HG03045 (cell line): ENCODE measurements around the gene CTDP1.
"Not testable (repeated sequence)": the region's sequence is repeated elsewhere in the genome, so short reads cannot be mapped to it uniquely, and the experiment has no call there.

ENCODE experiments used
- ATAC-seq: cut with Tn5 transposase; IDR thresholded peaks from one replicate; pipeline ENCODE4 v1.9.1; 2021; ENCODE audit warnings: mild to moderate bottlenecking, moderate library complexity; ENCODE audit not compliant: unreplicated experiment

CTDP1 gene

DNA sequence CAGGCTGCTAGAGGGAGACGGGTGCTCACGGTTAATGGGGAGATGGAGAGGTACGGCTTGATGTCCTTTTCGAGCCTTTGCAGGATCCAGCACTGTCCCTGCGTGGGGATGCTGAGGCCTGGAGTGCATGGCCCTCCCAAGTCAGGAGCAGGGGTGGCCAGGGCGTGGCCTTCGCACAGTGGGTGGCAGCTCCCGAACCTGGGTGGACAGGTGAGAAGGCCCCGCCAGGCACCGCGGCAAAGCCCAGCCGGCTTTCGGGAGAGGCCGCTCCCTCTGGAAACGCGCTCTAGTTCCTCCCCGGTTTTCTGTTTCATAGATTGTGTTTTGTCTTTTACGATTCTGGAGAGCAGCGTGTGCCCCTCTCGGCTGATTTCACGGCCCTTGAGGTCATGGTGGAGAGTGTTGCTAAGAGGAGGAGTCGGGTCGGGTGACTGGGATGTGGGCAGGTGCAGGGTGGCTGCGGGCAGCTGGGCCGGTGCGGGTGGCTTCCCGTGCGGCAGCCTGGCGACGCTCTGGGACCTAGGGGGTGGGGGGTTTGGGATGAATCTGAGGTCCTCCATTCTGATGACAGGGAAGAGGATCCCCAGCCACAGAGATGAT is 39.4 kb downstream of the CTDP1 start:
- no peak for ATAC-seq

DNA sequence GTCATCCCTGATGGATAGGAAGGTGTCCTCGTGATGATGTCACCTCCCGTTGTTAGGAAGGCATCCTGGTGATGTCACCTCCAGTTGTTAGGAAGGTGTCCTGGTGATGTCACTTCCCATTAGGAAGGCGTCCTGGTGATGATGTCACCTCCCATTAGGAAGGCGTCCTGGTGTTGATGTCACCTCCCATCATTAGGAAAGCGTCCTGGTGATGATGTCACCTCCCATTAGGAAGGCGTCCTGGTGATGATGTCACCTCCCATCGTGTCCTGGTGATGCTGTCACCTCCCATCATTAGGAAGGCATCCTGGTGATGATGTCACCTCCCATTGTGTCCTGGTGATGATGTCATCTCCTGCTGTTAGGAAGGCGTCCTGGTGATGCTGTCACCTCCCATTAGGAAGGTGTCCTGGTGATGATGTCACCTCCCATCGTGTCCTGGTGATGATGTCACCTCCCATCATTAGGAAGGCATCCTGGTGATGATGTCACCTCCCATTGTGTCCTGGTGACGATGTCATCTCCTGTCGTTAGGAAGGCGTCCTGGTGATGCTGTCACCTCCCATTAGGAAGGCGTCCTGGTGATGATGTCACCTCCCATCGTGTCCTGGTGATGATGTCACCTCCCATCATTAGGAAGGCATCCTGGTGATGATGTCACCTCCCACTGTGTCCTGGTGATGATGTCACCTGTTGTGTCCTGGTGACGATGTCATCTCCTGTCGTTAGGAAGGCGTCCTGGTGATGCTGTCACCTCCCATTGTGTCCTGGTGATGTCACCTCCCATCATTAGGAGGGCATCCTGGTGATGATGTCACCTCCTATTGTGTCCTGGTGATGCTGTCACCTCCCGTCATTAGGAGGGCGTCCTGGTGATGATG is 40.1 kb downstream of the CTDP1 start:
- ATAC-seq = not testable (repeated sequence)

DNA sequence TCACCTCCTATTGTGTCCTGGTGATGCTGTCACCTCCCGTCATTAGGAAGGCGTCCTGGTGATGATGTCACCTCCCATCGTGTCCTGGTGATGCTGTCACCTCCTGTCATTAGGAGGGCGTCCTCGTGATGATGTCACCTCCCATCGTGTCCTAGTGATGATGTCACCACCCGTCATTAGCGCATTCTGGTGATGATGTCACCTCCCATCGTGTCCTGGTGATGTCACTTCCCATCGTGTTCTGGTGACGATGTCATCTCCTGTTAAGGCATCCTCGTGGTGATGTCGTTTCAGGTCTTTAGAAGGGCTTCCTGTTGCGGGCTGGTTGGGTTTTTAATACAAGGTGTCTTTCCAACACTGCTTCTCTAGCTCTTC is 40.7 kb downstream of the CTDP1 start:
- no peak for ATAC-seq

DNA sequence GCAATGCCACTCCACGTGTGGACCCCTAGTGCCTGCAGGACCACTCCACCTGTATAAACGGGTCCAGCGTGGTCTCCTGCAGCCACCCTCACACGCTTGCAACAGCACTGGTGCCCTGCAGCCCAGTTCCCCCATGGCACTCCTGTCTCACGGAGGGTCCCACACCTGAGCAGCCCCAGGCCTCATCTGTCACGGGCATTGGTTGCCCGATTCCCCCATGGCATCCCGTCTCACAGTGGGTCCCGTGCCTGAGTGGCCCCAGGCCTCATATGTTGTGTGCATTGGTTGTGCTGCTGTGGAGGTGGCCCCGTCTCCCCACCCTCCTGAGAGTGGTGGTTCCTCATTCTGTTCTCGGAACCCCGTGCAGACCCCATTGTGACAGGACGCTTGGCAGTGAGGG is 43.4 kb downstream of the CTDP1 start:
- ATAC-seq = no peak

DNA sequence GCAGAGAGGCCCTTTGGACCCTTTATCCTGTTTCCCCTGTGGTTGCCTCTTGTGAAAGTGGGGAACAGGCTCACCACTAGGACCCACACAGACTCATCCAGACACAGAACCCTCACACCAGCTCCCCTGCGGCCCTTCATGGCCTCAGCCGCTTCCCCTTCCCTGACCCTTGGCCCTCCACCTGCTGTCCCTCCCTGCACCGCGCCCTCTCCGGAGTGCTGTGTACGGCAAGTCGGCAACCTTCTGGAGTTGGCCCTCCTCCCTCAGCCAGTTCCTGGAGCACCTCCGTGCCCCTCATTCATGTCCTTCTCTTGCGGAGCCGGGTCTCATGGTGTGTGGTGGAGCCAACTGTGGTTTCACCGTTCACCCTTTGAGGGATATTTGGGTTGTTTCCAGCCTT is 44.0 kb downstream of the CTDP1 start:
- no peak for ATAC-seq

DNA sequence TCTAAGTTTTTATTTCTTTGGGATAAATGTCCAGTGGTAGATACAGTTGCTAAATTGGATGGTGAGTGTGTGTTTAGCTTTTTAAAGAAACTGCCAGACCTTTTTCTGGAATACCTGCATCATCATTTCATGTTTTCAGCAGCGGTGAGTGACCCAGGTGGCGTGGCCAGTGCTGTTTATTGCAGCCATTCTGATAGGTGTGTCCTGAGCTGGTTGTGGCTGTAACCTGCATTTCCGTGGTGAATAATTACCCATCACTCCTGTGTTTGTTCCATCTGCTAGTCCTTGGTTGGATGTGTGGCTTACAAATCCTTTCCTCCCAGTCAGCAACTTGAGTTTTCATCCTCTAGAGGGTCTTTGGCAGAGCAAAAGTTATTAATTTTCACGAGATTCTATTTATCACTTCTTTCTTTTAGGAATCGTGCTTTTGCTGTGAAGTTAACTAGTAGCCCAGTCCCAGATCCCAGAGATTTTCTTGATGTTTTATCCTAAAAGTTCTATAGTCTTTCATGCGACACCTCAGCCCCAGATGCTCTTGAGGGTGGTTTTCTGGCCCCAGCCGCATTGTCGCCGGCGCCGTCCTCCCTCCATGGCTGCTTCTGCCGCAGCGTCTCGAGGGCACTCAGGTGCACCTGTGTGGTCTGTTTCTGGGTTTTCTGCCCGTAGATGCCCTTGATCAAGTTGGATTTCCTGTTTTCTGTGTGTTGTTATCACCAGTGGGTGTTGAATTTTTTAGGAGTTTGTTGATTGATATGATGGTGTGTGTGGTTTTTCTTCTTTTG is 44.9 kb downstream of the CTDP1 start:
- ATAC-seq = no peak

DNA sequence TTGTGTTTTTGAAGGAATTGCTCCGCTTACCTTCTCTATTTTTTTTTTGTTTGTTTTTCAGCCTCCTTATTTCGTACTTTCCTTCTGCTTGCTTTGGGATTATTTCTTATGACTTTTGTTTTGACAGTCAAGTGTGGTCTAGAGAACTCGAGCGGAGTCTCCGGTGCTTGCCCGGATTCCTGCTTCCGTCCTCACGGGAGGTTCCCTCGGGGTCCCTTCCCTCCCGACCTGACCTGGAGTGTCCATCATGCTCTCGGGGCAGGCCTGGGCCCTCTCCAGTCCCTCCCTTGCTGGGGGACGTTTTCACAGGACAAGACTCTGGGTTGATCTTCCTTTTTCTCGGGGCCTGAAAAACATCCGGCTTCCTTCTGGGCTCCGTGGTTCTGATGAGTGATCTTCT is 45.9 kb downstream of the CTDP1 start:
- no peak for ATAC-seq

DNA sequence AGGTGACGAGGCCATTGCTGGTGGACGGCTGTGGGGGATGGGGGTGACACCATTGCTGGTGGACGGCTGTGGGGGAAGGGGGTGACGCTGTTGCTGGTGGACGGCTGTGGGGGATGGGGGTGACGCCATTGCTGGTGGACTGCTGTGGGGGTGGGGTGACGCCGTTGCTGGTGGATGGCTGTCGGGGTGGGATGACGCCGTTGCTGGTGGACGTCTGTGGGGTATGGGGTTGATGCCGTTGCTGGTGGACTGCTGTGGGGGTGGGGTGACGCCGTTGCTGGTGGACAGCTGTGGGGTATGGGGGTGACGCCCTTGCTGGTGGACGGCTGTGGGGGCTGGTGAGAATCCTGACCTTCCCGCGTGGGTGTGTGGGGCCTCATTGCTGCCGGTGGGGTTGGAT is 47.1 kb downstream of the CTDP1 start:
- ATAC-seq = no peak

DNA sequence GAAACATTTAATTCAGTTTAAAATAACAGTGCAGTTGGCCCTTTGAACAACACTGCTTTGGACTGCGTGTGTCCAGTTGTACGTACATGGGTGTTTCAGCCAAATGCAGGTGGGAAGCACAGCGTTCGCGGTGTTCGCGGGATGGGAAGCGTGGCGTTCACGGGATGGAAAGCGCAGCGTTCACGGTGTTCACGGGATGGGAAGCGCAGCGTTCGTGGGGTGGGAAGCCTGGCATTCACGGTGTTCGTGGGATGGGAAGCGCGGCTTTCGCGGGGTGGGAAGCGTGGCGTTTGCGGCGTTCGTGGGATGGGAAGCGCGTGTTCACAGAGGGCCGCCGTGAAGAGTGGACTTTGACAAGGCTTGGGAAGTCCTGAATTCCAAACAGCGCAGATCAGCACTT is 47.6 kb downstream of the CTDP1 start:
- ATAC-seq = no peak

DNA sequence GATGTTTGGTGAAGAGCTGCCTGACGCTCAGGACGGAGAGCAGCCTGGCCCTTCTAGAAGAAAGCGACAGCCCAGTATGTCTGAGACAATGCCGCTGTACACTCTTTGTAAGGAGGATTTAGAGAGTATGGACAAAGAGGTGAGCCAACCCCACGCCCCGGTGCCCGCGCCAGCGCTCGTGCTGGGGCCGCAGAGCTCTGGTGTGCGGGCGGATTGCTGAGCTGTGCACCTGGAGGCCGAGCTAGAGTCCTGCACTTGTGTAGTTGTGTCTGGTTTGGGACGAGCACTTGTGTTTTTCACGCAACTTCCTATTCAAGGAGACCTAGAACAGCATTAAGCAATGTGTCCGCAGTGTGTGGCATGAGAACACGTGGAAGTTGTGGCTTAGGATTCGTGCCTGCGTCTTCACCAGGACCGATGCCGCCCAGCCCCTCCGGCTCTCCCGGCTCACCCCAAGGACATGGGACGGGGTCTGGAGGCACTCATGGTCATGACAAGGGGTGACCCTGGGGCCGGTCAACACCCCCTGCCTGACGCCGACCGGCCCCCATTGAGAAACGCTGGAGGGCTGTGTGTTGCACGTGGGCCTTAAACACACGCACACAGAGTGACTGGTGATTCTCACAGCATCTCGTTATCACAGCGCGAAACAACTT is 49.5 kb downstream of the CTDP1 start:
- no peak for ATAC-seq

DNA sequence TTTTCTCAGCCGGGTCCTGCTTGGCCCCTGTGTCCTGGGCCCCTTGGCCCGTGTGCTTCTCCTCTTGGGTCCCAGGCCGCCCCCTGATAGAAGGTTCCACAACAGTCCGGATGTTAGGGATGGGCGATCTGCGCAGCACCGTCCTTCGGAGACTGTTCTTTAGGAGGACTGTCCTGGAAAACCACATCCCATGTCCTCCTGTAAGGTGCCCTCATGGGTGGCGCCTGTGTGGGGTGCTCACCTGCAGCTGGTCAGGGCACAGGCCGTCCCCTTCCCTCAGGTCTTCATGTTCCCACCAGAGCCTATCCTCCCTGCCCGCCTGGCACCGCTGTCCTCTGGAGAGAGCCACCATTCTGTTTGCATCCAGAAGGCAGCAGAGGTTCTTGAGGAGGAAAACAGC is 50.0 kb downstream of the CTDP1 start:
- no peak for ATAC-seq

DNA sequence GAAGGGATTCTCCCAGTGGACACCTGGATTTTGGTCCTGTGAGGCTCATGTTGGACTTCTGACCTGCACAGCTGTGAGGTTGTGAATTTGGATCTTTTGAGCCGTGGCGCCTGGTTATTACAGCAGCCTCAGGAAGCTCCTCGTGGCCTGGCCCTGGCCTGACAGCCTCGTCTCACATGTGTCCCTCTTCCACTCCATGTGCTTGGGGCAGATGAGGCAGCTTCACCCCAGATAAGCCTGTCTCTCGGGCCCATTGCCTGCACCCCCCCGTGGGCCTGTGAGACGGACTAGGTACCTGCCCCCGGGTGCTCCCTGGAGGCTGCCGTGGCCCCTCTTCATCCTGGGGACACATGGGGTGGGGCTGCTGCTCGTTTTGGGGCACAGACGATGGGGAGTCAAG is 51.2 kb downstream of the CTDP1 start:
- no peak for ATAC-seq

DNA sequence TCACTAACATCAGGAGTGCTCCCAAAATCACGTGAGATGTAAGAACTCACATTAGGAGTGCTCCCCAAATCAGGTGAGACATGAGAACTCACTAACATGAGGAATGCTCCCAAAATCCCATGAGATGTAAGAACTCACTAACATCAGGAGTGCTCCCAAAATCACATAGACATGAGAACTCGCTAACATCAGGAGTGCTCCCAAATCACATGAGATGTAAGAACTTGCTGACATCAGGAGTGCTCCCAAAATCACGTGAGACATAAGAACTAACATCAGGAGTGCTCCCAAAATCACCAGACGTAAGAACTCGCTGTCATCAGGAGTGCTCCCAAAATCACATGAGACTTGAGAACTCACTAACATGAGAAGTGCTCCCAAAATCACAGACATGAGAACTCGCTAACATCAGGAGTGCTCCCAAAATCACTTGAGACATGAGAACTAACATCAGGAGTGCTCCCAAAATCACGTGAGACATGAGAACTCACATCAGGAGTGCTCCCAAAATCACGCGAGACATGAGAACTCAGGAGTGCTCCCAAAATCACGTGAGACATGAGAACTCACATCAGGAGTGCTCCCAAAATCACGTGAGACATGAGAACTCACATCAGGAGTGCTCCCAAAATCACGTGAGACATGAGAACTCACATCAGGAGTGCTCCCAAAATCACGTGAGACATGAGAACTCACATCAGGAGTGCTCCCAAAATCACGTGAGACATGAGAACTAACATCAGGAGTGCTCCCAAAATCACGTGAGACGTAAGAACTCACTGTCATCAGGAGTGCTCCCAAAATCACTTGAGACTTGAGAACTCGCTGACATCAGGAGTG is 52.5 kb downstream of the CTDP1 start:
- not testable (repeated sequence) for ATAC-seq

DNA sequence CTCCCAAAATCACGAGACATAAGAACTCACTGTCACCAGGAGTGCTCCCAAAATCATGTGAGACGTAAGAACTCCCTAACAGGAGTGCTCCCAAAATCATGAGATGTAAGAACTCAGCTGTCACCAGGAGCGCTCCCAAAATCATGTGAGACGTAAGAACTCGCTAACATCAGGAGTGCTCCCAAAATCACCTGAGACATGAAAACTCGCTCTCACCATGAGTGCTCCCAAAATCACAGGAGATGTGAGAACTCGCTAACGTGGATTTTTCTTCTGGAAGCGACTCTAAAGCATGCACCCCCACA is 53.1 kb downstream of the CTDP1 start:
- no peak for ATAC-seq

DNA sequence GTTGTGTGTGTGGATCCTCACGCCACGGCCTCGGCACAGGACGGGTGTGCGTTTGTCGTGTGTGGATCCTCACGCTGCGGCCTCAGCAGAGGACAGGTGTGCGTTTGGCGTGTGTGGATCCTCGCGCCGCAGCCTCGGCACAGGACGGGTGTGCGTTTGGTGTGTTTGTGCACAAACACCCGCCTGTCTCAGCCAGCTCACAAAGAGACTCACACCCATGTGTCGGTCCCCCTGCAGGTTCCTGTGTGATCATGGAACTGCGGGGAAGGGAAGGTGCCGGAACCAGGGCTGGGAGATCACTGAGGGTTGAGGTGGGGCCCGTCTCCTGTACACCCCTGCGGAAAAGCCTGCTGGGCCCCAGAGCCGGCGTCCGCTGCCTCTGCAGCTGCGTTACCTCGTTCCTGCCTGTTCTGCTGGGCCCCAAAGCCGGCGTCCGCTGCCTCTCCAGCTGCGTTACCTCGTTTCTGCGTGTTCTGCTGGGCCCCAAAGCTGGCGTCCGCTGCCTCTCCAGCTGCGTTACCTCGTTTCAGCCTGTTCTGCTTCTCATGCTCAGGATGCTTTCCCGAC is 53.6 kb downstream of the CTDP1 start:
- ATAC-seq = no peak

DNA sequence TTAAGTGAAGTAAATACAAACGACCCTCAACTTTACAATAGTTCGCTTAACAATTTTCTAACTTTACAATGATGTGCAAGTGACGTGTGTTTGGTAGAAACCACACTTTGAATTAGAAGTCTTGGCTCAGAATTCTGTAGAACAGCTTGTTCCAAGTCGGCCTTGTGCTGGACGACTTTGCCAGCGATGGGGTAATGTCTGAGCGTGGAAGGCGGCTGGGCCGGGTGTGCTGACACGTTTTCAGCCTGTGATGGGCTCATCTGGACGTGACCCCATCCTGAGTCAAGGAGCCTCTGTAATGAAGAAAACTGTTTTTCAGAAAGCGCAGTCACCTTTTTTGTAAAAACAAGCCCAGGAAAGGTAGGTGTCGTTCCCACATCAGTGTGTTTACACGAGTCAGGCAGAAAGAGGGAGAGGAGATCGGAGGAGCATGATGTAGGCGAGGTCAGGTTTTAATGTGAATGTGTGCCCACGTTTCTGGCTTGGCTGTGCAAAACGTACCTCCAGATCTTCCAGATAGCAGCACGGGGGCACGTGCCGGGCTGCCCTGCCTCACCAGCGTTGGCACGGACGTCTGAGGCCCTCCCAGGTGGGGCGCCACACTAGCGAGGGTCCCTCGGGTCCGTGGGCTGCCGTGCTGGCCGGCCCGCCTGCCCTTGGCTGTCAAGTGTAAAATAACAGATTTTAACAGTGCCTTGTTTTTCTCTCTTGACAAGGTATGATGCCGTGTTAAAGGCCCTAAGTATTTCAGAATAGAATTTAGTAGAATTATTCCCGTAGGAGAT is 54.6 kb downstream of the CTDP1 start:
- ATAC-seq = no peak

DNA sequence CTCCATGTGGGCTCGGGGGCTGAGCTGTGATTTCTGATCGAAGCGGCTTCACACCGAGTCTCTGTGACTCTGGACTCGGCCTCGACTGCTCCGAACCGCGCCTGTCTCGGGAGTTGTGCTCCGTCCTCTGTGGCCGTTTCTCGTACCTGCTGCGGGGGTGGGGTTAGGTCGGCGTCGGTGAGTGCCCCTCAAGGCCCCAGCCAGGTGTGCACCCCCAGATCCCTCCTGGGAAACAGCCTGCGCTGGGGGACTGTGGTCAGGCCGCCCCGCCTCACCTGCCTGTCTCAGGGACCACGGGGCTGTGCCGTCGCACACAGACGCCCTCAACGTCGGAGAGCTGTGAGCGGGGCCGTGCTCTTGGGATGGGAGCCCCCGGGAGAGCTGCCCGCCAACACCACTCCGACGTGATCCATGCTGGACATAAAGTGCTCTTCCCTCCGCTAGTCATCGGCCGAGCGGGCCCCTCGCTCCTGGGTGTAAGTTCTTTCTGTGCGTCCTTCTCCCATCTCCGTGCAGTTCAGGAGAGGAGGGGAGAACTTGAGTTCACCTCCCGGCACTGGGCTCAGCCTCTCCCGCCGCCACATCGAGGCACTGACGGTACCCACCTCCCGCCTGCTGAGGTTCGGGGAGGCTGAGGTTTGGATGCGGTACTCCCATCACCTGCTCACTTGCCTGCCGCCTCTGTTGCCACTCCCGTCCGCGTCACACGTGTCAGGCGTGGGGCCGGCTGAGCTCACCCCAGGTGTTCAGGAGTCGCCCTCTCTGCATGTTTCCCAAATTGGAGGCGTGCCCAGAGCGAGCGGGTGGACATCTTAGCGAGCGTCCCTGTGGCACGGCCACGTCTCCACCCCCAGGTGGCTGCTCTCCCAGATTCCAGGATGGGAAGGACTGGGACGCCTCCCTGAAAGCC is 55.7 kb downstream of the CTDP1 start:
- ATAC-seq = no peak

DNA sequence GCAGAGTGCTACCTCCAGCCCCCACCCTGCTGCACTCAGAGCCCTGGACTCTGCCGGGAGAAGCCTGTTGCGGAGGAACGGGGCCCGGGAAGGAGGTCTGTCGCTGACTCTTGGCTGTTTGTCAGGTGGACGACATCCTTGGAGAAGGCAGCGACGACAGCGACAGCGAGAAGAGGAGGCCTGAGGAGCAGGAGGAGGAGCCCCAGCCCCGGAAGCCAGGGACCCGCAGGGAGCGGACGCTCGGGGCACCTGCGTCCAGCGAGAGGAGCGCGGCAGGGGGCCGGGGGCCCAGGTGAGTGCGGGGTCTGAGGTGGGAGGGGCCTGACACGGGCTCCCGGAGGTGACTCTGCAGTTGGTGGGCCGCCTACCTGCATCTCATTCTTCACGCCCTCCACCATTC is 56.6 kb downstream of the CTDP1 start:
- no peak for ATAC-seq

DNA sequence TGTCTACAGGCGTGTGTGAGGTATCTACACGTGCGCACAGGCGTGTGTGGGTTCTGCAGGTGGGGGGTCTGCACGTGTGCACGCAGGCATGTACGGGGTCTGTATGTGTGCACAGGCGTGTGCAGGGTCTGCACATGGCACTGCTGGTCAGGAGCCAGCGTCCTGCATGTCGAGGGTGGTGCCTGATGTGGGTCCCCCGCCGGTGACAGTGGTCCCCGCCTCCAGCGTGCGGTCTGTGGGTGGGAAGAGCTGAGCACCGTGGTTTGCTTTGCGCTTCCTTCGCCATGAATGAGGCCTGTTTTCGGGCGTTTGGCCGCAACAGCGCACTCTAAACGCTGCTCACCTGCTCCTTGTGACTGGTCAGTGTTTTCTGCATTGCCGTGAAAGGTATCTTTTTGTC is 57.2 kb downstream of the CTDP1 start:
- ATAC-seq = no peak
